Parathyroid adenoma (tissue), 2 donors: ENCODE measurements around the gene COL5A2.

Source experiments
- H2AFZ ChIP-seq: fragments of 300-600 bp; sonication (generic); one replicate; pipeline ENCODE4 v1.7.0; 2017; ENCODE audit warnings: antibody characterized with exemption, mild to moderate bottlenecking
- H3K27ac ChIP-seq: fragments of 300-600 bp; sonication (generic); one replicate; pipeline ENCODE4 v1.7.0; 2017
- H3K27me3 ChIP-seq: fragments of 300-600 bp; sonication (generic); one replicate; pipeline ENCODE4 v1.7.0; 2017; ENCODE audit warnings: low read length; ENCODE audit not compliant: control insufficient read depth, insufficient read depth
- H3K36me3 ChIP-seq: fragments of 300-600 bp; sonication (generic); one replicate; pipeline ENCODE4 v1.7.0; 2017; ENCODE audit warnings: low read length; ENCODE audit not compliant: control insufficient read depth, insufficient read depth
- H3K4me1 ChIP-seq: fragments of 300-600 bp; sonication (generic); one replicate; pipeline ENCODE4 v1.7.0; 2017; ENCODE audit warnings: control low read depth
- H3K4me2 ChIP-seq: fragments of 300-600 bp; sonication (generic); one replicate; pipeline ENCODE4 v1.7.0; 2017; ENCODE audit warnings: low read length
- H3K4me3 ChIP-seq: fragments of 300-600 bp; sonication (generic); one replicate; pipeline ENCODE4 v1.7.0; 2017; ENCODE audit warnings: low read depth, low read length
- H3K79me2 ChIP-seq: fragments of 300-600 bp; sonication (generic); one replicate; pipeline ENCODE4 v1.7.0; 2017; ENCODE audit warnings: control low read depth
- H3K9ac ChIP-seq: fragments of 300-600 bp; sonication (generic); one replicate; pipeline ENCODE4 v1.7.0; 2017; ENCODE audit warnings: mild to moderate bottlenecking
- H3K9me3 ChIP-seq: fragments of 300-600 bp; sonication (generic); one replicate; pipeline ENCODE4 v1.7.0; 2017; ENCODE audit warnings: low read length; ENCODE audit not compliant: control insufficient read depth
- CTCF ChIP-seq: fragments of 300-600 bp; sonication (generic); IDR thresholded peaks from one replicate; pipeline ENCODE4 v1.7.0; 2017; ENCODE audit warnings: antibody characterized with exemption, mild to moderate bottlenecking
- donor health status: primary hyperparathyroidism.

The COL5A2 gene

DNA sequence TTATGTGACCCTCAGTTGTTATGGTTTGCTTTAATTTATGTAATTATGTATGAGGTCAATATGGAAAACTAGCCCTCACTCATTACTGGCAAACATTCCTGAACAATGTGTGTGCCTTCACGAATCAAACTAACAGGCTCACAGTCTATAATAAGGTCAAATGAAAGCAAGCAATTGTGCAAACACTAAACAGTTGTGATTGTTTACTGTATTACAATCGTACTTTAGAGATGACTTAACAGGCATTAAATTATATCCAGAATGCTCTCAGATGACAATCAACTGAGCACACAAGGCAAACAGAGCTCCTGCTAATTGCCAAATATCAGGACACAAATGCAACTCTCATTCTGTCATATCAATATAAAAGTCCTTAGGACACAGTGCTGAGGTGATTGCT is 29.5 kb downstream of the COL5A2 start:
- Histone ChIP-seq H3K4me1 (no peaks in the 10 kb centered on the region), H2AFZ (no peak overlapping the region), H3K27ac (no peak overlapping the region), H3K36me3 (no peaks in the 10 kb centered on the region), H3K4me2 (no peak overlapping the region), H3K27me3 (no peaks in the 10 kb centered on the region), H3K9ac (no peak overlapping the region), H3K9me3 (no peaks in the 10 kb centered on the region), H3K4me3 (no peak overlapping the region), H3K79me2 (no peaks in the 10 kb centered on the region)
- TF ChIP-seq CTCF: no peak

DNA sequence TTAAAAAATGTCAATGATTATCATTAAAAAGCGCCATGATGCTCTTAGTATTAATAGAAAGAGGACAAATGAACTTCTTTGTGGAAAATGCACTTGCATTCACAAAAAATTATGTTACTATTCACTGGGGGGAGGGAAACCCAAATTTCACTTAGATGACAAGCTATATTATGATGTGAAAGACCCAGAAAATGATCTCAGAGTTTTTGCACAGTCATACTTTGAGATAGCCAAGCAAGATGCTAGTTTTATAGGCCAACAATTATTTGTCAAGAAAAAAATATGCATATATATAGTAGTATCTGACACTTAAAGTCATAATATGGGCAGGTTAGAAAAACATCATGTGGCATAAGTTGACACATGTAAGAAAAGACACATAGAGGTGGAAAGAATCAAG is 31.6 kb downstream of the COL5A2 start:
- H3K36me3 ChIP-seq: no peaks in the 10 kb centered on the region
- no peaks in the 10 kb centered on the region for H3K79me2 ChIP-seq
- no peaks in the 10 kb centered on the region for H3K27me3 ChIP-seq
- no peak for TF ChIP-seq CTCF
- H3K4me1 ChIP-seq: no peaks in the 10 kb centered on the region
- H3K4me2 ChIP-seq: no peak overlapping the region
- H2AFZ ChIP-seq: no peak overlapping the region
- H3K4me3 ChIP-seq: no peak overlapping the region
- H3K9ac ChIP-seq: no peak overlapping the region
- H3K9me3 ChIP-seq: no peaks in the 10 kb centered on the region
- H3K27ac ChIP-seq: no peak overlapping the region

DNA sequence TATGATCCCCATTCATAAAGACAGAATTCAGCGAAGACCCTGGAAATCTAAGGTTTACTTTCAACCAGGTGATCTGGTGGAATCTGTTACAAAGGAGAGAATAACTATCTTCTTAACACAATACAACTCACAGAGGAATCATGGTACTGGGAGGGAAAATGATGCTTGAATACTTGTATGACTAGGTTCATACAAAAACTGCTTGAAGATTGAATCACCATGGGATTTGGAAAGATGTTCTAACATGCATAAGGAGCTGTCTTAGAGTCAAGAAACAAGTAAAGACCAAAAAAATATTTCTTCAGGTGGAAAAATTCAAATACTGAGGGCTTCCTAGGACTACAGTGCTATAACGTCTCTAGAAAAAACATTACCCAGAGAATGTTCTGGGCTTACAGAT is 32.2 kb downstream of the COL5A2 start:
- Histone ChIP-seq H3K4me2 (no peak overlapping the region), H3K27ac (no peak overlapping the region), H2AFZ (no peak overlapping the region), H3K4me3 (no peak overlapping the region), H3K9ac (no peak overlapping the region), H3K36me3 (no peaks in the 10 kb centered on the region), H3K4me1 (no peaks in the 10 kb centered on the region), H3K27me3 (no peaks in the 10 kb centered on the region), H3K79me2 (no peaks in the 10 kb centered on the region), H3K9me3 (no peaks in the 10 kb centered on the region)
- TF ChIP-seq CTCF: no peak

- Histone ChIP-seq H3K9me3 (no peaks in the 10 kb centered on the region), H3K9ac (no peak overlapping the region), H3K4me1 (no peaks in the 10 kb centered on the region), H3K27me3 (no peaks in the 10 kb centered on the region), H3K27ac (no peak overlapping the region), H3K79me2 (no peaks in the 10 kb centered on the region), H3K4me2 (no peak overlapping the region), H2AFZ (no peak overlapping the region), H3K36me3 (no peaks in the 10 kb centered on the region), H3K4me3 (no peak overlapping the region)
- TF ChIP-seq CTCF: no peak
Observed at GRCh38 chr2:189146553-189146952, 33.0 kb downstream of the COL5A2 start.

- Histone ChIP-seq H3K4me3 (no peak overlapping the region), H3K79me2 (no peaks in the 10 kb centered on the region), H3K9me3 (no peaks in the 10 kb centered on the region), H3K27me3 (no peaks in the 10 kb centered on the region), H3K4me2 (no peak overlapping the region), H2AFZ (no peak overlapping the region), H3K9ac (no peak overlapping the region), H3K4me1 (no peaks in the 10 kb centered on the region), H3K36me3 (no peaks in the 10 kb centered on the region), H3K27ac (no peak overlapping the region)
- no peak for TF ChIP-seq CTCF
Observed at GRCh38 chr2:189144700-189145211, 34.8 kb downstream of the COL5A2 start.
